Peyer's patch (tissue), 4 donors: ENCODE data around the gene CD47. TPM values are rescaled to one million over a fixed set of nuclear protein-coding genes. Genes with fewer than 3 reads are reported as not detected.

Source experiments
- DNase-seq, 3 donors: peaks; one replicate each; pipeline ENCODE4 v3.0.0-alpha.2; 2017 to 2019
- H3K27ac ChIP-seq, 4 donors: fragments of 200-600 bp; sonication (generic); one replicate each; pipeline ENCODE4 v1.5.1; 2016 to 2019
- H3K27me3 ChIP-seq, 2 donors: fragments of 200-600 bp; sonication (generic); one replicate each; pipeline ENCODE4 v1.5.1; 2019
- H3K36me3 ChIP-seq, 3 donors: fragments of 200-600 bp; sonication (generic); one replicate each; pipeline ENCODE4 v1.5.1; 2016 to 2019
- H3K4me1 ChIP-seq, 4 donors: fragments of 200-600 bp; sonication (generic); one replicate each; pipeline ENCODE4 v1.5.1; 2016 to 2019
- H3K4me3 ChIP-seq, 4 donors: fragments of 200-600 bp; sonication (generic); 1 replicate in 3 of 4; 2 replicates in 1 of 4; pipeline ENCODE4 v1.5.1; 2016 to 2019; ENCODE audit warnings: mild to moderate bottlenecking in 1 of 4
- H3K9me3 ChIP-seq, 4 donors: fragments of 200-600 bp; sonication (generic); one replicate each; pipeline ENCODE4 v1.5.1; 2016 to 2019; ENCODE audit warnings: mild to moderate bottlenecking in 1 of 4
- POLR2A ChIP-seq, 2 donors: fragments of 450-650 bp; IDR thresholded peaks; one replicate each; pipeline ENCODE4 v1.5.1; 2017; ENCODE audit warnings: antibody characterized with exemption in 2 of 2, mild to moderate bottlenecking in 2 of 2, moderate library complexity in 2 of 2
- total RNA-seq, 4 donors: library from RNA; depleted of rRNA; stranded (reverse); fragments of >200 nt; gene quantifications; one replicate each; pipeline ENCODE4 v1.1.0, GENCODE V29; 2016
- TF ChIP-seq, protein P1 (sequence below), 6 experiments: fragments of 450-650 bp in 4 of 6; fragments of 200-600 bp in 2 of 6; sonication (generic) in 1 of 6; IDR thresholded peaks; one replicate each; pipeline ENCODE4 v1.5.1; 2017 to 2019; ENCODE audit warnings: antibody characterized with exemption in 6 of 6, mild to moderate bottlenecking in 3 of 6, moderate library complexity in 1 of 6

CD47 gene
- total RNA-seq, 4 donors from 2014 or later, result 50.1 to 55.7 (median 52.7) TPM

- no peaks in the 10 kb centered on the region for H3K9me3 ChIP-seq
- H3K27me3 ChIP-seq, result no peaks in the 10 kb centered on the region
- peak overlapping the region in 2 of 4 donors; percentile 83 for H3K27ac ChIP-seq
- no peaks in the 10 kb centered on the region for H3K36me3 ChIP-seq
- no peaks in the 10 kb centered on the region for H3K4me1 ChIP-seq
- no peak for DNase-seq
- H3K4me3 ChIP-seq, result no peak overlapping the region
- TF ChIP-seq, protein P1, sequence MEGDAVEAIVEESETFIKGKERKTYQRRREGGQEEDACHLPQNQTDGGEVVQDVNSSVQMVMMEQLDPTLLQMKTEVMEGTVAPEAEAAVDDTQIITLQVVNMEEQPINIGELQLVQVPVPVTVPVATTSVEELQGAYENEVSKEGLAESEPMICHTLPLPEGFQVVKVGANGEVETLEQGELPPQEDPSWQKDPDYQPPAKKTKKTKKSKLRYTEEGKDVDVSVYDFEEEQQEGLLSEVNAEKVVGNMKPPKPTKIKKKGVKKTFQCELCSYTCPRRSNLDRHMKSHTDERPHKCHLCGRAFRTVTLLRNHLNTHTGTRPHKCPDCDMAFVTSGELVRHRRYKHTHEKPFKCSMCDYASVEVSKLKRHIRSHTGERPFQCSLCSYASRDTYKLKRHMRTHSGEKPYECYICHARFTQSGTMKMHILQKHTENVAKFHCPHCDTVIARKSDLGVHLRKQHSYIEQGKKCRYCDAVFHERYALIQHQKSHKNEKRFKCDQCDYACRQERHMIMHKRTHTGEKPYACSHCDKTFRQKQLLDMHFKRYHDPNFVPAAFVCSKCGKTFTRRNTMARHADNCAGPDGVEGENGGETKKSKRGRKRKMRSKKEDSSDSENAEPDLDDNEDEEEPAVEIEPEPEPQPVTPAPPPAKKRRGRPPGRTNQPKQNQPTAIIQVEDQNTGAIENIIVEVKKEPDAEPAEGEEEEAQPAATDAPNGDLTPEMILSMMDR (IDR thresholded peaks at IDR 0.05), result no peak
- no peak for TF ChIP-seq POLR2A (IDR thresholded peaks at IDR 0.05)
Measured at GRCh38 chr3:108126348-108126747, 35.5 kb upstream of the CD47 start.

DNA sequence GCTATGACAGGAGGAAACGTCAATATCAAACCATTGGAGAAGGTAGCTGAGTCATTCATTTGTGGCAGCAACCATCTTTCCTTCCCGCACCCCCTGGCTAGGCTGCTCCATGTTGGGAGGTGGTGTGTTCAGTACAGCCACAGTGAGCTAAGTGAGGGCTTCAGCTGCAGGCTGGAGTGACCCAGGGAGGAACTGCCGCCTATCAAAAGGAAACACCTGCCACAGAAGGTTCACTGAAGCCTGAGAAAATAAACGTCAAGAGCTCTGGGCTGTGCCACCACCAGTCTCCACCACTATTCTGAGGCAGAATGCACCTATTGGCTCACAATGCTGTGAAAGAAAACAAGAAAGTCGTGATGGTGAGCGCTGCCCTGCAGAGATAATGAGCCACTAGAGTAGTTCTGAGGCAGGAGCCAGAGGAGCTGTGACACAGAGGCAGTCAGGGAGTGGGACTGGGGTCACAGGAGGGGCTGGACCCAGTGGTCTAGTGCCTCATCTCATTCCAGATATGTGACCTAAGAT lies 34.8 kb upstream of the CD47 start:
- peak in 2 of 3 donors; percentile 88 to 90 for DNase-seq
- H3K27ac ChIP-seq, result peak overlapping the region; percentile 60 to 83 (median 78)
- TF ChIP-seq, protein P1 (IDR thresholded peaks at IDR 0.05), result no peak
- TF ChIP-seq POLR2A (IDR thresholded peaks at IDR 0.05), result no peak
- no peaks in the 10 kb centered on the region for H3K27me3 ChIP-seq
- peak overlapping the region in 2 of 4 donors; percentile 11 to 32 for H3K4me3 ChIP-seq
- no peaks in the 10 kb centered on the region for H3K9me3 ChIP-seq
- no peaks in the 10 kb centered on the region for H3K4me1 ChIP-seq
- H3K36me3 ChIP-seq, result no peaks in the 10 kb centered on the region

GRCh38 chr3:108125153-108125543 lies 34.3 kb upstream of the CD47 start:
- H3K27me3 ChIP-seq, result no peaks in the 10 kb centered on the region
- TF ChIP-seq POLR2A (IDR thresholded peaks at IDR 0.05), result no peak
- TF ChIP-seq, protein P1 (IDR thresholded peaks at IDR 0.05), result no peak
- no peaks in the 10 kb centered on the region for H3K9me3 ChIP-seq
- DNase-seq, result no peak
- no peaks in the 10 kb centered on the region for H3K4me1 ChIP-seq
- peak overlapping the region; percentile 60 to 83 (median 78) for H3K27ac ChIP-seq
- no peaks in the 10 kb centered on the region for H3K36me3 ChIP-seq
- H3K4me3 ChIP-seq, result peak overlapping the region in 2 of 4 donors; percentile 11 to 32

DNA sequence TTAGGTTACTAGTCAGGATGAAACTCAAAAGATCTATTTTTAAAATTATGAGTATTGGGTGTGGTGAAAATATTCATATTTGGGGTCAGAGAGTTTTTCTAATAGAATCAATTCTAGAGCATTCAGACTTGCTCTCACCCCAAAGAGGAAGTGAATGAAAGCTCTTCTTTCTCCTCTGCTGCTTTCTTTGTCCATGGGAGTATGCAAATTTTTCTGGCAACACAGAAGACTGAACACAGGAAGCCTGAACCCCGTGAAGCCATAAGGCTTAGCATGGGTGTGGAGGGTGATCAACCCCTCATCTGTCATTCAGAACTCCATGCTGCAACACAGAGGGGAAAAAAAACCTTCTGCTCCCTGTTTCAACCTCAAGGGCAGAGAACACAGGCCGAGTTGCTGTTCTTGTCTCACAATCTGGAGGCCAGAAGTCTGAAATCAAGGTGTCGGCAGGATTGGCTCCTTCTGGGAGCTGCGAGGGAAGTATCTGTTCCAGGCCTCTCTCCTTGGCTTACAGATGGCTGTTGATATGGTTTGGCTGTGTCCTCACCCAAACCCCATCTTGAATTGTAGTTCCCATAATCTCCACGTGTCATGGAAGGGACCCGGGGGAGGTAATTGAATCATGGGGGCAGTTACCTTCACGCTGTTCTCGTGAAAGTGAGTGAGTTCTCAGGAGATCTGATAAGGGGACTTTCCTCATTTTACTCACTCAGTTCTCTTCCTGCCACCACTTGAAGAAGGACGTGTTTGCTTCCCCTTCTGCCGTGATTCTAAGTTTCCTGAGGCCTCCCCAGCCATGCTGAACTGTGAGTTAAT lies 33.7 kb upstream of the CD47 start:
- Histone ChIP-seq H3K4me3 (peak overlapping the region in 2 of 4 donors; percentile 11 to 32), H3K36me3 (no peaks in the 10 kb centered on the region), H3K4me1 (no peaks in the 10 kb centered on the region), H3K27me3 (no peaks in the 10 kb centered on the region), H3K27ac (peak overlapping the region; percentile 60 to 83 (median 78)), H3K9me3 (no peaks in the 10 kb centered on the region)
- peak in 2 of 3 donors; percentile 72 to 80 for DNase-seq
- TF ChIP-seq, protein P1 (IDR thresholded peaks at IDR 0.05), result no peak
- TF ChIP-seq POLR2A (IDR thresholded peaks at IDR 0.05), result no peak

- H3K27me3 ChIP-seq, result no peaks in the 10 kb centered on the region
- TF ChIP-seq, protein P1 (IDR thresholded peaks at IDR 0.05), result no peak
- no peak for TF ChIP-seq POLR2A (IDR thresholded peaks at IDR 0.05)
- no peaks in the 10 kb centered on the region for H3K9me3 ChIP-seq
- H3K4me1 ChIP-seq, result no peaks in the 10 kb centered on the region
- H3K27ac ChIP-seq, result no peak overlapping the region
- no peak overlapping the region for H3K4me3 ChIP-seq
- no peak for DNase-seq
- no peaks in the 10 kb centered on the region for H3K36me3 ChIP-seq
Measured at GRCh38 chr3:108123326-108123725, 32.5 kb upstream of the CD47 start.
